Measurements from ENCODE around the gene KMT2B. TPM values are rescaled to one million over a fixed set of nuclear protein-coding genes. Genes with fewer than 3 reads are reported as not detected.

KMT2B gene, protein sequence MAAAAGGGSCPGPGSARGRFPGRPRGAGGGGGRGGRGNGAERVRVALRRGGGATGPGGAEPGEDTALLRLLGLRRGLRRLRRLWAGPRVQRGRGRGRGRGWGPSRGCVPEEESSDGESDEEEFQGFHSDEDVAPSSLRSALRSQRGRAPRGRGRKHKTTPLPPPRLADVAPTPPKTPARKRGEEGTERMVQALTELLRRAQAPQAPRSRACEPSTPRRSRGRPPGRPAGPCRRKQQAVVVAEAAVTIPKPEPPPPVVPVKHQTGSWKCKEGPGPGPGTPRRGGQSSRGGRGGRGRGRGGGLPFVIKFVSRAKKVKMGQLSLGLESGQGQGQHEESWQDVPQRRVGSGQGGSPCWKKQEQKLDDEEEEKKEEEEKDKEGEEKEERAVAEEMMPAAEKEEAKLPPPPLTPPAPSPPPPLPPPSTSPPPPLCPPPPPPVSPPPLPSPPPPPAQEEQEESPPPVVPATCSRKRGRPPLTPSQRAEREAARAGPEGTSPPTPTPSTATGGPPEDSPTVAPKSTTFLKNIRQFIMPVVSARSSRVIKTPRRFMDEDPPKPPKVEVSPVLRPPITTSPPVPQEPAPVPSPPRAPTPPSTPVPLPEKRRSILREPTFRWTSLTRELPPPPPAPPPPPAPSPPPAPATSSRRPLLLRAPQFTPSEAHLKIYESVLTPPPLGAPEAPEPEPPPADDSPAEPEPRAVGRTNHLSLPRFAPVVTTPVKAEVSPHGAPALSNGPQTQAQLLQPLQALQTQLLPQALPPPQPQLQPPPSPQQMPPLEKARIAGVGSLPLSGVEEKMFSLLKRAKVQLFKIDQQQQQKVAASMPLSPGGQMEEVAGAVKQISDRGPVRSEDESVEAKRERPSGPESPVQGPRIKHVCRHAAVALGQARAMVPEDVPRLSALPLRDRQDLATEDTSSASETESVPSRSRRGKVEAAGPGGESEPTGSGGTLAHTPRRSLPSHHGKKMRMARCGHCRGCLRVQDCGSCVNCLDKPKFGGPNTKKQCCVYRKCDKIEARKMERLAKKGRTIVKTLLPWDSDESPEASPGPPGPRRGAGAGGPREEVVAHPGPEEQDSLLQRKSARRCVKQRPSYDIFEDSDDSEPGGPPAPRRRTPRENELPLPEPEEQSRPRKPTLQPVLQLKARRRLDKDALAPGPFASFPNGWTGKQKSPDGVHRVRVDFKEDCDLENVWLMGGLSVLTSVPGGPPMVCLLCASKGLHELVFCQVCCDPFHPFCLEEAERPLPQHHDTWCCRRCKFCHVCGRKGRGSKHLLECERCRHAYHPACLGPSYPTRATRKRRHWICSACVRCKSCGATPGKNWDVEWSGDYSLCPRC (N-terminal part only)
- total RNA-seq (2022), result 65.2 and 65.3 TPM in 2 replicates
- percentile 69 among the genes with signal in this experiment for Bru-seq, nascent RNA
- percentile 91 among the genes with signal in this experiment for BruChase-seq, experiment 1, labeled RNA remaining after a 6-hour chase
- percentile 91 among the genes with signal in this experiment for BruChase-seq, experiment 2, labeled RNA remaining after a 2-hour chase
- long read RNA-seq, partial matches to known transcripts, result 7 of 11 reads
- long read RNA-seq, other reads (novel, unspliced or antisense), result 3 of 11 reads

- H3K27me3 Mint-ChIP-seq (ENCODE audit: unreplicated experiment), result peaks cover 20% of the 10 kb centered on the region
- TF ChIP-seq CTCF (IDR thresholded peaks at IDR 0.05; ENCODE audit: unreplicated experiment), result no peak
- CTCF ChIA-PET, result interaction anchor here (0.8 to 1.4 kb wide), 6 partner anchors 9 to 296 kb away, joined by 3 to 5 read pairs (median 4); partner anchors contain the start of gene ALKBH6
- peak within 1 kb of the TSS; percentile 47 for H3K27ac Mint-ChIP-seq (ENCODE audit: unreplicated experiment)
- peak within 1 kb of the TSS; percentile 77 for H3K4me3 Mint-ChIP-seq (ENCODE audit: low read depth, unreplicated experiment)
- no TSS peak for BruUV-seq (replicated peaks)
- H3K36me3 Mint-ChIP-seq (ENCODE audit: insufficient read depth, unreplicated experiment), result peaks cover 68% of the 10 kb centered on the region
- peaks cover 30% of the 10 kb centered on the region for H3K4me1 Mint-ChIP-seq (ENCODE audit: low read depth, unreplicated experiment)
- peak; percentile 99 for DNase-seq
- intact Hi-C loops (cut with micrococcal nuclease; ENCODE audit: unreplicated experiment), result loop anchor here (1.0 to 2.0 kb wide), 3 partner anchors 24 to 163 kb away; no protein-coding TSS in a partner anchor
- H3K9me3 Mint-ChIP-seq (ENCODE audit: low read depth, unreplicated experiment), result no peaks in the 10 kb centered on the region
These were observed at the start of gene KMT2B for GRCh38 chr19:35717665-35718344. KMT2B (plus strand) TSS chr19:35718003; CDS start chr19:35718019, 16 bp downstream.

GRCh38 chr19:35669566-35669965, 48.2 kb upstream of the KMT2B start:
- peaks cover 19% of the 10 kb centered on the region for H3K4me1 Mint-ChIP-seq (ENCODE audit: low read depth, unreplicated experiment)
- peaks cover 4% of the 10 kb centered on the region for H3K36me3 Mint-ChIP-seq (ENCODE audit: insufficient read depth, unreplicated experiment)
- CTCF ChIA-PET, result interaction anchor here (1.4 kb wide), 1 partner anchor 25 kb away, joined by 8 read pairs; no protein-coding TSS in a partner anchor
- no peaks in the 10 kb centered on the region for H3K9me3 Mint-ChIP-seq (ENCODE audit: low read depth, unreplicated experiment)
- no peak for TF ChIP-seq CTCF (IDR thresholded peaks at IDR 0.05; ENCODE audit: unreplicated experiment)
- BruUV-seq (replicated peaks), result no TSS peak
- intact Hi-C loops (cut with micrococcal nuclease; ENCODE audit: unreplicated experiment), result no loop called here
- H3K27me3 Mint-ChIP-seq (ENCODE audit: unreplicated experiment), result peaks cover 78% of the 10 kb centered on the region
- peak overlapping the region; percentile 18 for H3K27ac Mint-ChIP-seq (ENCODE audit: unreplicated experiment)
- DNase-seq, result no peak
- H3K4me3 Mint-ChIP-seq (ENCODE audit: low read depth, unreplicated experiment), result no peak overlapping the region

GRCh38 chr19:35669974-35670373, 47.8 kb upstream of the KMT2B start:
- peaks cover 4% of the 10 kb centered on the region for H3K36me3 Mint-ChIP-seq (ENCODE audit: insufficient read depth, unreplicated experiment)
- no peaks in the 10 kb centered on the region for H3K9me3 Mint-ChIP-seq (ENCODE audit: low read depth, unreplicated experiment)
- CTCF ChIA-PET, result interaction anchor here (1.4 kb wide), 1 partner anchor 26 kb away, joined by 8 read pairs; no protein-coding TSS in a partner anchor
- peak overlapping the region; percentile 18 for H3K27ac Mint-ChIP-seq (ENCODE audit: unreplicated experiment)
- no peak for TF ChIP-seq CTCF (IDR thresholded peaks at IDR 0.05; ENCODE audit: unreplicated experiment)
- DNase-seq, result no peak
- H3K4me1 Mint-ChIP-seq (ENCODE audit: low read depth, unreplicated experiment), result peaks cover 19% of the 10 kb centered on the region
- H3K4me3 Mint-ChIP-seq (ENCODE audit: low read depth, unreplicated experiment), result no peak overlapping the region
- intact Hi-C loops (cut with micrococcal nuclease; ENCODE audit: unreplicated experiment), result no loop called here
- H3K27me3 Mint-ChIP-seq (ENCODE audit: unreplicated experiment), result peaks cover 78% of the 10 kb centered on the region
- no TSS peak for BruUV-seq (replicated peaks)
